ENCODE data around the gene PCDHA9. TPM values are rescaled to one million over a fixed set of nuclear protein-coding genes. Genes with fewer than 3 reads are reported as not detected.
"Not testable (repeated sequence)": the region's sequence is repeated elsewhere in the genome, so short reads cannot be mapped to it uniquely, and the experiment has no call there.

Gene PCDHA9, protein sequence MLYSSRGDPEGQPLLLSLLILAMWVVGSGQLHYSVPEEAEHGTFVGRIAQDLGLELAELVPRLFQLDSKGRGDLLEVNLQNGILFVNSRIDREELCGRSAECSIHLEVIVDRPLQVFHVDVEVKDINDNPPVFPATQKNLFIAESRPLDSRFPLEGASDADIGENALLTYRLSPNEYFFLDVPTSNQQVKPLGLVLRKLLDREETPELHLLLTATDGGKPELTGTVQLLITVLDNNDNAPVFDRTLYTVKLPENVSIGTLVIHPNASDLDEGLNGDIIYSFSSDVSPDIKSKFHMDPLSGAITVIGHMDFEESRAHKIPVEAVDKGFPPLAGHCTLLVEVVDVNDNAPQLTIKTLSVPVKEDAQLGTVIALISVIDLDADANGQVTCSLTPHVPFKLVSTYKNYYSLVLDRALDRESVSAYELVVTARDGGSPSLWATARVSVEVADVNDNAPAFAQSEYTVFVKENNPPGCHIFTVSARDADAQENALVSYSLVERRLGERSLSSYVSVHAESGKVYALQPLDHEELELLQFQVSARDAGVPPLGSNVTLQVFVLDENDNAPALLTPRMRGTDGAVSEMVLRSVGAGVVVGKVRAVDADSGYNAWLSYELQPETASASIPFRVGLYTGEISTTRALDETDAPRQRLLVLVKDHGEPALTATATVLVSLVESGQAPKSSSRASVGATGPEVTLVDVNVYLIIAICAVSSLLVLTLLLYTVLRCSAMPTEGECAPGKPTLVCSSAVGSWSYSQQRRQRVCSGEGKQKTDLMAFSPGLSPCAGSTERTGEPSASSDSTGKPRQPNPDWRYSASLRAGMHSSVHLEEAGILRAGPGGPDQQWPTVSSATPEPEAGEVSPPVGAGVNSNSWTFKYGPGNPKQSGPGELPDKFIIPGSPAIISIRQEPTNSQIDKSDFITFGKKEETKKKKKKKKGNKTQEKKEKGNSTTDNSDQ
- 0.04 TPM for total RNA-seq

DNA sequence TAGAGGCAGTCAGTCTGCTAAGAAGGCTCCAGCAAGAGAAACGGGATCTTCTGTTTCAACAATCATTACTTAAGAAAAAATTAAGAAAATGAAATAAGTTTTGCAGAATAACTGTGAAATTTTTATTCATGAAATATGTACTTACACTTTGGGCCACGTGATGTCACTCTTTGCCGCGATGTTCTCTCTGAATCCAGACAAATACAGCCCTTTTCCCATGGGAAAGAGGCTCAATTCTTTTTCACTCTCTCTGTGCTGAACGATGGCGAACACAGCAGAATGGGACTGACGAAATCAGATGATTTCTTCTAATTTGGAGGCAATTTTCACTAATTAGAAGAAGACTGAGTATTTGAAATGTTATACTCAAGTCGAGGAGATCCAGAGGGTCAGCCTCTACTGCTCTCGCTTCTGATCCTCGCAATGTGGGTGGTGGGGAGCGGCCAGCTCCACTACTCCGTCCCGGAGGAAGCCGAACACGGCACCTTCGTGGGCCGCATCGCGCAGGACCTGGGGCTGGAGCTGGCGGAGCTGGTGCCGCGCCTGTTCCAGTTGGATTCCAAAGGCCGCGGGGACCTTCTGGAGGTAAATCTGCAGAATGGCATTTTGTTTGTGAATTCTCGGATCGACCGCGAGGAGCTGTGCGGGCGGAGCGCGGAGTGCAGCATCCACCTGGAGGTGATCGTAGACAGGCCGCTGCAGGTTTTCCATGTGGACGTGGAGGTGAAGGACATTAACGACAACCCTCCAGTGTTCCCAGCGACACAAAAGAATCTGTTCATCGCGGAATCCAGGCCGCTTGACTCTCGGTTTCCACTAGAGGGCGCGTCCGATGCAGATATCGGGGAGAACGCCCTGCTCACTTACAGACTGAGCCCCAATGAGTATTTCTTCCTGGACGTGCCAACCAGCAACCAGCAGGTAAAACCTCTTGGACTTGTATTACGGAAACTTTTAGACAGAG lies at the start of gene PCDHA9:
Gene PCDHA9 (plus strand): TSS at position 244 of the 964 bp plus-strand sequence. CDS start 114 bp downstream, at position 358.
- not testable (repeated sequence) for ATAC-seq

DNA sequence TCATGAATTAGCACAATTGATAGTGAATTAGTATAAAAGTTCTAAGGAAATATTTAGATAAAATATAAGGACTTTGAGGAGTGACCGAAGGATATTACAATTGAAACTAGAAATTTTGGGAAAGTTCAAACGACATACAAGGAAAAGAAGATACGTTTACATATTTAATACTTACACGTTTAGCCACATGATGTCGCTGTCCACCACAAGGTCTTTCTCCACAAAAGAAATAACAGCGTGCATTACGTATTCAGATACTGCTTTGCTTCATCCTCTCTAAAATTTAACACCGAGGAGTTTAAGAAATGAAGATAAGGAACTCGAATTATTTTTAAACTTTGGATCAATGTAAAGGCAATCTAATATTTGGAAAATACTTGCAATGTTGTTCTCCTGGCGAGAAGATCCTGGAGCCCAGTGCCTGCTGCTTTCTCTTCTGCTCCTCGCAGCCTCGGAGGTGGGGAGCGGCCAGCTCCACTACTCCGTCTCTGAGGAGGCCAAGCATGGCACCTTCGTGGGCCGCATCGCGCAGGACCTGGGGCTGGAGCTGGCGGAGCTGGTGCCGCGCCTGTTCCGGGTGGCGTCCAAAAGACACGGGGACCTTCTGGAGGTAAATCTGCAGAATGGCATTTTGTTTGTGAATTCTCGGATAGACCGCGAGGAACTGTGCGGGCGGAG lies 47.2 kb upstream of the PCDHA9 start, which contains the start of gene PCDHA3:
Gene PCDHA3 (plus strand): TSS at position 242 of the 678 bp plus-strand sequence.
- no peak for ATAC-seq

DNA sequence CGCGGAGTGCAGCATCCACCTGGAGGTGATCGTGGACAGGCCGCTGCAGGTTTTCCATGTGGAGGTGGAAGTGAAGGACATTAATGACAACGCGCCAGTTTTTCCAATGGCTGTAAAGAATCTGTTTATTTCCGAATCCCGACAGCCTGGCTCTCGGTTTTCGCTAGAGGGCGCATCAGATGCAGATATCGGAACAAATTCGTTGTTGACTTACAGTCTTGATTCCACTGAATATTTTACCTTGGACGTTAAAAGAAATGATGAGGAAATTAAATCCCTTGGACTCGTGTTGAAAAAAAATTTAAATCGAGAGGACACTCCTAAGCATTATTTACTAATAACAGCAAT lies 46.7 kb upstream of the PCDHA9 start:
- no peak for ATAC-seq

DNA sequence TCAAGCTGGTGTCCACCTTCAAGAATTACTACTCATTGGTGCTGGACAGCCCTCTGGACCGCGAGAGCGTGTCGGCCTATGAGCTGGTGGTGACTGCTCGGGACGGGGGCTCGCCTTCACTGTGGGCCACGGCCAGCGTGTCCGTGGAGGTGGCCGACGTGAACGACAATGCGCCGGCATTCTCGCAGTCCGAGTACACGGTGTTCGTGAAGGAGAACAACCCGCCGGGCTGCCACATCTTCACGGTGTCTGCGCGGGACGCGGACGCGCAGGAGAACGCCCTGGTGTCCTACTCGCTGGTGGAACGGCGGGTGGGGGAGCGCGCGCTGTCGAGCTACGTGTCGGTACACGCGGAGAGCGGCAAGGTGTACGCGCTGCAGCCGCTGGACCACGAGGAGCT lies 45.8 kb upstream of the PCDHA9 start:
- not testable (repeated sequence) for ATAC-seq

DNA sequence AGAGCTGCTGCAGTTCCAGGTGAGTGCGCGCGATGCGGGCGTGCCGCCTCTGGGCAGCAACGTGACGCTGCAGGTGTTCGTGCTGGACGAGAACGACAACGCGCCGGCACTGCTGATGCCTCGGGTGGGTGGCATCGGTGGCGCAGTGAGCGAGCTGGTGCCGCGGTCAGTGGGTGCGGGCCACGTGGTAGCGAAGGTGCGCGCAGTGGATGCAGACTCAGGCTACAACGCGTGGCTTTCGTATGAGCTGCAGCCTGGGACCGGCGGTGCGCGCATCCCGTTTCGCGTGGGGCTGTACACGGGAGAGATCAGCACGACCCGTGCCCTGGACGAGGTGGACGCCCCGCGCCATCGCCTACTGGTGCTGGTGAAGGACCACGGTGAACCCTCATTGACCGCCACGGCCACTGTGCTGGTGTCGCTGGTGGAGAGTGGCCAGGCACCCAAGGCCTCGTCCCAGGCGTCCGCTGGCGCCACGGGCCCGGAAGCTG lies 45.4 kb upstream of the PCDHA9 start:
- ATAC-seq: no peak

DNA sequence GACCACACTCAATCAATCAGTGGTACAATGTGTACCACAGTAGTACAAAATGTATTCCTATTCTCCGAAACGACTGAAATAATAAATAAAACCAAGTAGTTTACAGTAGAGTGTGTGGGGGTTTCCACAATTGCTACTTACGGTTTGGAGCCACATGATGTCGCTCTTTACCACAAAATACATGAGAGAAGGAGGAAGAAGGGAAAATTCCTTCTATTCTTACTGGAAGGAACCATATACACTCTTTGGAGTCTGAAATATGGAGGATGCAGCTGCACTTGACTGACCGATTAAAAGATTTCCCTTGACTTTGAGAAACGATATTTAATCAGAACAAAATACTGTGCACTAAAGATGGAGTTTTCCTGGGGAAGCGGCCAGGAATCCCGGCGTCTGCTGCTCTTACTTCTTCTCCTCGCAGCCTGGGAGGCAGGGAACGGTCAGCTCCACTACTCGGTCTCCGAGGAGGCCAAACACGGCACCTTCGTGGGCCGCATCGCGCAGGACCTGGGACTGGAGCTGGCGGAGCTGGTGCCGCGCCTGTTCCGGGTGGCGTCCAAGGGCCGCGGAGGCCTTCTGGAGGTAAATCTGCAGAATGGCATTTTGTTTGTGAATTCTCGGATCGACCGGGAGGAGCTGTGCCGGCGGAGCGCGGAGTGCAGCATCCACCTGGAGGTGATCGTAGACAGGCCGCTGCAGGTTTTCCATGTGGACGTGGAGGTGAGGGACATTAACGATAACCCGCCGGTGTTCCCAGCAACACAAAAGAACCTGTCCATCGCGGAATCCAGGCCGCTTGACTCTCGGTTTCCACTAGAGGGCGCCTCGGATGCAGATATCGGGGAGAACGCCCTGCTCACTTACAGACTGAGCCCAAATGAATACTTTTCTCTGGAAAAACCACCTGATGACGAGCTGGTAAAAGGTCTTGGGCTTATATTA lies 41.1 kb upstream of the PCDHA9 start, which contains the start of gene PCDHA4:
Gene PCDHA4 (plus strand): TSS at position 235 of the 942 bp plus-strand sequence.
- ATAC-seq: no peak

DNA sequence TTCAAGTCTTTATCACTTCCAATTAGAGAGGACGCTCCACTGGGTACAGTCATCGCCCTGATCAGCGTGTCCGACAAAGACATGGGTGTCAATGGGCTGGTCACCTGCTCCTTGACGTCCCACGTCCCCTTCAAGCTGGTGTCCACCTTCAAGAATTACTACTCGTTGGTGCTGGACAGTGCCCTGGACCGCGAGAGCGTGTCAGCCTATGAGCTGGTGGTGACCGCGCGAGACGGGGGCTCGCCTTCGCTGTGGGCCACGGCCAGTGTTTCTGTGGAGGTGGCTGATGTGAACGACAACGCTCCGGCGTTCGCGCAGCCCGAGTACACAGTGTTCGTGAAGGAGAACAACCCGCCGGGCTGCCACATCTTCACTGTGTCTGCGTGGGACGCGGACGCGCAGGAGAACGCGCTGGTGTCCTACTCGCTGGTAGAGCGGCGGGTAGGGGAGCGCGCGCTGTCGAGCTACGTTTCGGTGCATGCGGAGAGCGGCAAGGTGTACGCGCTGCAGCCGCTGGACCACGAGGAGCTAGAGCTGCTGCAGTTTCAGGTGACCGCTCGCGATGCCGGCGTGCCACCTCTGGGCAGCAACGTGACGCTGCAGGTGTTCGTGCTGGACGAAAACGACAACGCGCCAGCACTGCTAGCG lies 39.8 kb upstream of the PCDHA9 start:
- not testable (repeated sequence) for ATAC-seq

DNA sequence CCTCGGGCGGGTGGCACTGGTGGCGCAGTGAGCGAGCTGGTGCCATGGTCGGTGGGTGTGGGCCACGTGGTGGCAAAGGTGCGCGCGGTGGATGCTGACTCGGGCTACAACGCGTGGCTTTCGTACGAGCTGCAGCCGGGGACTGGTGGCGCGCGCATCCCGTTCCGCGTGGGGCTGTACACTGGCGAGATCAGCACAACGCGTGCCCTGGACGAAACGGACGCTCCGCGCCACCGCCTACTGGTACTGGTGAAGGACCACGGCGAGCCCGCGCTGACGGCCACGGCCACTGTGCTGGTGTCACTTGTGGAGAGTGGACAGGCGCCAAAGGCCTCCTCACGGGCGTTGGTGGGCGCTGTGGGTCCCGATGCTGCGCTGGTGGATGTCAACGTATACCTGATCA lies 39.3 kb upstream of the PCDHA9 start:
- ATAC-seq: no peak

DNA sequence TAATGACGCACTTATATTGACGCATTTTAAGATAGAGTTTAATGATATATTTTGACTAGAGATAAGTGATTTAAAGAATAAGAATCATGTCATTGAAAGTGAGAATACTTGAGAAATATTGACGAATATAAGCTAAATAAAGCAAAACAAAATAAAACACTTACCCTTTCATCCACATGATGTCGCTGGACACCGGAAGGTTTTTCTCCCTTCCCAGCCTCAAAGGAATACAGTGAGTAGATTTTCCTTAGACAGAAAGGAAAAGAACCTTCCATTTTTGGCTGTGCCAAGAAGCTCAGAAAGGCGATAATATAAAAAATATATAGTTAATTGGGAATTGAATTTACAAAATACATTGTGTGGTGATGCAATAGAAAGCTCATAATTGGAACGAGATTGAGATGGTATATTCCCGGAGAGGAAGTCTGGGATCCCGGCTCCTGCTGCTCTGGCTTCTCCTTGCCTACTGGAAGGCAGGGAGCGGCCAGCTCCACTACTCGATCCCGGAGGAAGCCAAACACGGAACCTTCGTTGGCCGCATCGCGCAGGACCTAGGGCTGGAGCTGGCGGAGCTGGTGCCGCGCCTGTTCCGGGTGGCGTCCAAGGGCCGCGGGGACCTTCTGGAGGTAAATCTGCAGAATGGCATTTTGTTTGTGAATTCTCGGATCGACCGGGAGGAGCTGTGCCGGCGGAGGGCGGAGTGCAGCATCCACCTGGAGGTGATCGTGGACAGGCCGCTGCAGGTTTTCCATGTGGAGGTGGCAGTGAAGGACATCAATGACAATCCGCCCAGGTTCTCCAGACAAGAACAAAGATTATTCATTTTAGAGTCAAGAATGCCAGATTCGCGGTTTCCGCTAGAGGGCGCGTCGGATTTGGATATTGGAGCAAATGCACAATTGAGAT lies 26.6 kb upstream of the PCDHA9 start, which contains the start of gene PCDHA5:
Gene PCDHA5 (plus strand): TSS at position 239 of the 906 bp plus-strand sequence.
- no peak for ATAC-seq

DNA sequence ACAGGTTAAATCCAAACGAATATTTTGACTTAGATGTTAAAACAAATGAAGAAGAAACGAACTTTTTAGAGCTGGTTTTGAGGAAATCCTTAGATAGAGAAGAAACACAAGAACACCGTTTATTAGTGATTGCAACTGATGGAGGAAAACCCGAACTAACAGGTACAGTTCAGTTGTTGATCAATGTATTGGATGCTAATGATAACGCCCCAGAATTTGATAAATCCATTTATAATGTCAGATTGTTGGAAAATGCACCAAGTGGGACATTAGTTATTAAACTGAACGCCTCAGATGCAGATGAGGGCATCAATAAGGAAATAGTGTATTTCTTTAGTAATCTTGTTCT lies 25.9 kb upstream of the PCDHA9 start:
- ATAC-seq: no peak

DNA sequence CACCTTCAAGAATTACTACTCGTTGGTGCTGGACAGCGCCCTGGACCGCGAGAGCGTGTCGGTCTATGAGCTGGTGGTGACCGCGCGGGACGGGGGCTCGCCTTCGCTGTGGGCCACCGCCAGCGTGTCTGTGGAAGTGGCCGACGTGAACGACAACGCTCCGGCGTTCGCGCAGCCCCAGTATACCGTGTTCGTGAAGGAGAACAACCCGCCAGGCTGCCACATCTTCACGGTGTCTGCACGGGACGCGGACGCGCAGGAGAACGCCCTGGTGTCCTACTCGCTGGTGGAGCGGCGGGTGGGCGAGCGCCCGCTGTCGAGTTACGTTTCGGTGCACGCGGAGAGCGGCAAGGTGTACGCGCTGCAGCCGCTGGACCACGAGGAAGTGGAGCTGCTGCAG lies 25.2 kb upstream of the PCDHA9 start:
- ATAC-seq: not testable (repeated sequence)

DNA sequence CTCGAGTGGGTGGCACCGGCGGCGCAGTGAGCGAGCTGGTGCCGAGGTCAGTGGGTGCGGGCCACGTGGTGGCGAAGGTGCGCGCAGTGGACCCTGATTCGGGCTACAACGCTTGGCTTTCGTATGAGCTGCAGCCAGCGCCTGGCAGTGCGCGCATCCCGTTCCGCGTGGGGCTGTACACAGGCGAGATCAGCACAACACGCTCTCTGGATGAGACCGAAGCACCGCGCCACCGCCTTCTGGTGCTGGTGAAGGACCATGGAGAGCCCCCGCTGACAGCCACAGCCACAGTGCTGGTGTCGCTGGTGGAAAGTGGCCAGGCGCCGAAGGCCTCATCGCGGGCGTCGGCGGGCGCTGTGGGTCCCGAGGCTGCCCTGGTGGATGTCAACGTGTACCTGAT lies 24.7 kb upstream of the PCDHA9 start:
- no peak for ATAC-seq

DNA sequence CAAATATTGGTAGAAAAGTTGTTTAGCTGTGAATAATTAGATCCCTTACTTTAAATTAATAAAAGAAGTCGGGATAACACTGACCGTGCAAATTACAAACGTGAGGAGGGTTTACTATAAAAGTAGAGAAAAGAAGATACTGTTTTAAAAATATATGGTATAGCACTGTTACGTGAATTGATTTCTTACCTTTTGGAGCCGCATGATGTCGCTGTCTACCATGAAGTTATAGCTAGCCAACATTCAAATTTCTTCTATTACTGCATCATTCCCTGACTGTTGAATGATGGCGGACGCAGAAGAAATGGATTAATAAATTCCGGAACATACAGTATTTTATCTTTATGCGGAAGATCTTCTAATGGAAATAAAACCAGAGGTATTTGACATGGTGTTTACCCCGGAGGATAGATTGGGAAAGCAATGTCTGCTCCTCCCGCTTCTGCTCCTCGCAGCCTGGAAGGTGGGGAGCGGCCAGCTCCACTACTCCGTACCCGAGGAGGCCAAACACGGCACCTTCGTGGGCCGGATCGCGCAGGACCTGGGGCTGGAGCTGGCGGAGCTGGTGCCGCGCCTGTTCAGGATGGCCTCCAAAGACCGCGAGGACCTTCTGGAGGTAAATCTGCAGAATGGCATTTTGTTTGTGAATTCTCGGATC lies 20.3 kb upstream of the PCDHA9 start, which contains the start of gene PCDHA6:
Gene PCDHA6 (plus strand): TSS at position 257 of the 658 bp plus-strand sequence. CDS start 132 bp downstream, at position 389.
- ATAC-seq: no peak

DNA sequence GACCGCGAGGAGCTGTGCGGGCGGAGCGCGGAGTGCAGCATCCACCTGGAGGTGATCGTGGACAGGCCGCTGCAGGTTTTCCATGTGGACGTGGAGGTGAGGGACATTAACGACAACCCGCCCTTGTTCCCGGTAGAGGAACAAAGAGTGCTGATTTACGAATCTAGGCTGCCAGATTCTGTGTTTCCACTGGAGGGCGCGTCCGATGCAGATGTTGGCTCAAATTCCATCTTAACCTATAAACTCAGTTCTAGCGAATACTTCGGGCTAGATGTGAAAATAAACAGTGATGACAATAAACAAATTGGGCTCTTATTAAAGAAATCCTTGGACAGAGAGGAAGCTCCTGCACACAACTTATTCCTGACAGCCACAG lies 19.8 kb upstream of the PCDHA9 start:
- no peak for ATAC-seq

DNA sequence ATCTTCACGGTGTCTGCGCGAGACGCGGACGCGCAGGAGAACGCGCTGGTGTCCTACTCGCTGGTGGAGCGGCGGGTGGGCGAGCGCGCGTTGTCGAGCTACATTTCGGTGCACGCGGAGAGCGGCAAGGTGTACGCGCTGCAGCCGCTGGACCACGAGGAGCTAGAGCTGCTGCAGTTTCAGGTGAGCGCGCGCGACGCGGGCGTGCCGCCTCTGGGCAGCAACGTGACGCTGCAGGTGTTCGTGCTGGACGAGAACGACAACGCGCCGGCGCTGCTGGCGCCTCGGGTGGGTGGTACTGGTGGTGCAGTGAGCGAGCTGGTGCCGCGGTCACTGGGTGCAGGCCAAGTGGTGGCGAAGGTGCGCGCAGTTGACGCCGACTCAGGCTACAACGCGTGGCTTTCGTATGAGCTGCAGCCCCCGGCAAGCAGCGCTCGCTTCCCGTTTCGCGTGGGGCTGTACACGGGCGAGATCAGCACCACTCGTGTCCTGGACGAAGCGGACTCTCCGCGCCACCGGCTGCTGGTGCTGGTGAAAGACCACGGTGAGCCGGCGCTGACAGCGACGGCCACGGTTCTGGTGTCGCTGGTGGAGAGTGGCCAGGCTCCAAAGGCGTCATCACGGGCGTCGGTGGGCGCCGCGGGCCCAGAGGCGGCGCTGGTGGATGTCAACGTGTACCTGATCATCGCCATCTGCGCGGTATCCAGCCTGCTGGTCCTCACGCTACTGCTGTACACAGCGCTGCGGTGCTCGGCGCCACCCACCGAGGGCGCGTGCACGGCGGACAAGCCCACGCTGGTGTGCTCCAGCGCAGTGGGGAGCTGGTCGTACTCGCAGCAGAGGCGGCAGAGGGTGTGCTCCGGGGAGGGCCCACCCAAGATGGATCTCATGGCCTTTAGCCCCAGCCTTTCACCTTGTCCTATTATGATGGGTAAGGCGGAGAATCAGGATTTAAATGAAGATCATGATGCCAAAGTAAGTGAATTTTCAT lies 18.4 kb upstream of the PCDHA9 start:
- ATAC-seq: not testable (repeated sequence)

DNA sequence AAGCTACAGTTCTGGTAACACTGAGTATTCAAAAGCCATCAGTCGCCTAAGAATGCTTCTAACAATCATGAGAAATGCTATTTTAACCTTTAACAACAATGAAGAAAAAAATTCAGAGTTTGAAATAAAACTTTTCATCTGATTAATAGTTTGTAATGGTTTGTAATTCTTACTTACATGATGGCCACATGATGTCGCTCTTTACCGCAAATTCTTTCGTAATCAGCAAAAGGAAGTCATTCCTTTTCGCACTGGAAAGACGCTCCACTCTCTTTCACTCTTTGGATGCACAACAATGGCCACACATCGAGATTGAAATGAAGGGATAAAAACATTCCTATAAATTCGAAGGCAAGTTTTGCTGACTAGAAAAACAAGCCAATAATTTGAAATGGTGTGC lies 14.2 kb upstream of the PCDHA9 start, which contains the start of gene PCDHA7:
Gene PCDHA7 (plus strand): TSS at position 277 of the 400 bp plus-strand sequence. CDS start 115 bp downstream, at position 392.
- ATAC-seq: no peak

Data from esophagus mucosa (tissue), 1 donor.